HK-2 (cell line): ENCODE results near the gene MSANTD1.

ENCODE experiments used
- DNase-seq: peaks from one replicate; pipeline ENCODE4 v3.0.0-alpha.2; 2018; ENCODE audit not compliant: unreplicated experiment

MSANTD1 gene

GRCh38 chr4:3233391-3234071, 15.4 kb upstream of the MSANTD1 start:
- no peak for DNase-seq

DNA sequence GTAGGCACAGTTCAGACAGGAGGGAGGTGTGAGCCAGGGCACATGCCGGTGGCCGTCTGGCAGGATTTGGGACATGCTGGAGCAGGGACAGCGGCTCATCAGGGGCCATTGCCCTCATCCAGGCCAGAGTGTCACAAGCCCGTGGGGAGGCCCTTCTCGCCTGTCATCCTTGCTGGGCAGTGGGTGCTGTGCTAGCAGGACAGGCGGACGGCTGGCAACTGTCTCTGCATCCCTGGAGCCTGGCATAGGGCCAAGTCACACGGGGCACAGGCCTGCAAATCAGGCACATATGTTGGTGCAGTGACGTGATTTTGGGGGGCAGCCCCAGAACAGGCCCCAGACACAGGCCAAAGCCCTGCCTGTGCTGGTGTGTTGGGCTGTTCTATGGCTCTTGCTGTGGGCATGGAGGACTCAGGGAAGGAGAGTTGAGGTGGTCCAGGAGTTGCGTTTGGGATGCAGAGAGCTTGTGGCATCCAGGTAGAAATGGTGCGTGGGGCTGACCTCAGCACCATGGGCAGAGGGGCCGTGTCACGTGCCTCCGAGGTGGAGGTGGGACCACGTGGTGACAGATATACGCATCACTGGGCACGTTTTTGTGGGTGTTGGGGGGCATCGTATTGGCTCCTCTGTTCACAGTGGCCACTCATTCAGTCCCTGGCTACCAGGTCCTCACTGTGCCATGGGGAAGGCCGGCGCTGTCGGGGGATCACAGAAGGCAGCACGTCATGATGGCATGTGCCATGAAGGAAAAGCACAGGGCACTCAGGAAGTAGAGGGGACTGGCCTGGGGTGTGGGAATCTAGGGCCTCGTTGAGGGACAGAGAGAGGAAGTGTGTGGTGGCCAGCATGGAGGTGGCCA, 14.6 kb upstream of the MSANTD1 start:
- no peak for DNase-seq

DNA sequence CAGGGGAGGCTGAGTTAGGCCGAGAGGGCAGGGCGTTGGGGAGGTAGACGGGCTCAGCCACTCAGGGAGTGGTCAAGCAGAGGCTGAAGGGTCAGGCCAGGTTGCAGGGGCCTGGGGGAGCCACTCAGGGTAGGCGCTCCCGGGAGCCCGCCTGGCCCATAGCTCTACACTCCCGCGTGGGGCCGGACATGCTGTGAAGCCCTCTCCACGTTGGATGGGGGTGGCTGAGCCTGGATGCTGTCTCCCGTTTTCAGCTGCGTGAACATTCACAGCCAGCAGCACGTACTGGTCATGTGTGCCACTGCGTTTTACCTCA, 14.0 kb upstream of the MSANTD1 start:
- no peak for DNase-seq

- DNase-seq: no peak
Observed at GRCh38 chr4:3235581-3235980, 13.4 kb upstream of the MSANTD1 start.

DNA sequence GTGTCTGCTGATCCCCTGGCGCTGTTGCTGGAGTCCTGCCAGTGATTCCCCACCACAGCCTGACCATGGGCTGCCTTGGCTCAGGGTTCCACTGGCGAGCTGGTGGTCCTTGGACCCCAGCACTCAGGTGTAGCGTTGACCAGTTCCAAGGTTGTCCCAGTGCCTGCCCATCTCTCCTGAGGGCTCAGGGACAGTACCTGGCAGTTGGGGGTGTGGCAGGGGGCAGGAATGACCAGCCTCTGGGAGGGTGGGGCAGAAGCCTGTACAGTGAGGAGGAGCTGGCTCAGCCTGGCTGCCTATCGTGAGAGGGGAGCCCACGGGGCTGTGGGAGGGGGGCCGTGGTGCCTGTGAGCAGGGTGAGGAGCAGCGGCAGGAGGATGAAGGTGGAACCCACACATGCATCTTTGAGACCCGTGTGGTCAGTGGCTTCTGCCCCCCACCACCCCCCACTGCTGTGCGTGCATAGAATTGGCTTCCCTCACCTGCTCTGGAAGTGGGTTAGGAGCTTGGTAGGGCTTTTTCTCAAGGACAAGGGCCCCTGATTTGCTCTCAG, 12.6 kb upstream of the MSANTD1 start:
- DNase-seq: no peak

GRCh38 chr4:3237266-3237665, 11.7 kb upstream of the MSANTD1 start:
- no peak for DNase-seq

GRCh38 chr4:3237712-3238560, 11.0 kb upstream of the MSANTD1 start:
- no peak for DNase-seq

DNA sequence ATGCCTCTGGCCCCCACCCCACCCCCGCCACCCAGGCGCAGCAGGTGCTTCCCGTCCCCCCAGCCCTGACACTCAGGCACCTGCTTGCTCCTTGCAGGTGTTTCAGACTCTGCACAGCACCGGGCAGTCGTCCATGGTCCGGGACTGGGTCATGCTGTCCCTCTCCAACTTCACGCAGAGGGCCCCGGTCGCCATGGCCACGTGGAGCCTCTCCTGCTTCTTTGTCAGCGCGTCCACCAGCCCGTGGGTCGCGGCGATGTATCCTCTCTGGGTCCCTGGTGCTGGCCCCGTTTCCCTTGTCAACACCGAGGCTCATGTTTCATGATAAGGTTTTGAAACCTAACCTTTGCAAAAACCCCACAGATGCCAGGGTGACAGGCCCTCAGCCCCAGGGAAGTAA, 10.2 kb upstream of the MSANTD1 start:
- DNase-seq: no peak

DNA sequence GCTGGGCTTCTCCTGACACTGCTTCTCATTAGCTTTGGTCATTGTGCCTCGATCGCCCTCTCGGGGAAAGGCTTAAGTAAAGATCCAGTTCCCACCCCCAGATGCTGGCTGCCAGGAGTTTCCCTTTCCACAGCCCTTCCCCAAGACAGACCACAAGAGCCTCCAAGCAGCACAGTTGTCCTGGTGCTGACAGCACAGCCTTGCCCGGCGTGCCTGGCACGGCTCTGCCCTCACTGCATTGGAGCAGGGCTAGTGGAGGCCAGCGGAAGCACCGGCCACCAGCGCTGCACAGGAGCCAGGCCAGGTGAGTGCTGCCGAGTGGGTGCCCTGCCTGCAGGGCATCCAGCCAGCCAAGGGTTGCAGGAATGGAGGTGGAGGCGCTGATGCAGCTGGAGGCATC, 9.7 kb upstream of the MSANTD1 start:
- DNase-seq: no peak

DNA sequence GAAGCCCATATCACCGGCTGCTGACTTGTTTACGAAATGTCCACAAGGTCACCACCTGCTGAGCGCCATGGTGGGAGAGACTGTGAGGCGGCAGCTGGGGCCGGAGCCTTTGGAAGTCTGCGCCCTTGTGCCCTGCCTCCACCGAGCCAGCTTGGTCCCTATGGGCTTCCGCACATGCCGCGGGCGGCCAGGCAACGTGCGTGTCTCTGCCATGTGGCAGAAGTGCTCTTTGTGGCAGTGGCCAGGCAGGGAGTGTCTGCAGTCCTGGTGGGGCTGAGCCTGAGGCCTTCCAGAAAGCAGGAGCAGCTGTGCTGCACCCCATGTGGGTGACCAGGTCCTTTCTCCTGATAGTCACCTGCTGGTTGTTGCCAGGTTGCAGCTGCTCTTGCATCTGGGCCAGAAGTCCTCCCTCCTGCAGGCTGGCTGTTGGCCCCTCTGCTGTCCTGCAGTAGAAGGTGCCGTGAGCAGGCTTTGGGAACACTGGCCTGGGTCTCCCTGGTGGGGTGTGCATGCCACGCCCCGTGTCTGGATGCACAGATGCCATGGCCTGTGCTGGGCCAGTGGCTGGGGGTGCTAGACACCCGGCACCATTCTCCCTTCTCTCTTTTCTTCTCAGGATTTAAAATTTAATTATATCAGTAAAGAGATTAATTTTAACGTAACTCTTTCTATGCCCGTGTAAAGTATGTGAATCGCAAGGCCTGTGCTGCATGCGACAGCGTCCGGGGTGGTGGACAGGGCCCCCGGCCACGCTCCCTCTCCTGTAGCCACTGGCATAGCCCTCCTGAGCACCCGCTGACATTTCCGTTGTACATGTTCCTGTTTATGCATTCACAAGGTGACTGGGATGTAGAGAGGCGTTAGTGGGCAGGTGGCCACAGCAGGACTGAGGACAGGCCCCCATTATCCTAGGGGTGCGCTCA, 8.7 kb upstream of the MSANTD1 start:
- DNase-seq: no peak

DNA sequence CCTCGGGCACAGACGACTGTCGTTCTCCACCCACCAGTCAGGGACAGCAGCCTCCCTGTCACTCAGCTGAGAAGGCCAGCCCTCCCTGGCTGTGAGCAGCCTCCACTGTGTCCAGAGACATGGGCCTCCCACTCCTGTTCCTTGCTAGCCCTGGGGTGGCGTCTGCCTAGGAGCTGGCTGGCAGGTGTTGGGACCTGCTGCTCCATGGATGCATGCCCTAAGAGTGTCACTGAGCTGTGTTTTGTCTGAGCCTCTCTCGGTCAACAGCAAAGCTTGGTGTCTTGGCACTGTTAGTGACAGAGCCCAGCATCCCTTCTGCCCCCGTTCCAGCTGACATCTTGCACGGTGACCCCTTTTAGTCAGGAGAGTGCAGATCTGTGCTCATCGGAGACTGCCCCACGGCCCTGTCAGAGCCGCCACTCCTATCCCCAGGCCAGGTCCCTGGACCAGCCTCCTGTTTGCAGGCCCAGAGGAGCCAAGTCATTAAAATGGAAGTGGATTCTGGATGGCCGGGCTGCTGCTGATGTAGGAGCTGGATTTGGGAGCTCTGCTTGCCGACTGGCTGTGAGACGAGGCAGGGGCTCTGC, 7.9 kb upstream of the MSANTD1 start:
- DNase-seq: no peak

- no peak for DNase-seq
Observed at GRCh38 chr4:3241898-3242524, 6.9 kb upstream of the MSANTD1 start.

- DNase-seq: no peak
Observed at GRCh38 chr4:3243136-3243780, 5.7 kb upstream of the MSANTD1 start.

DNA sequence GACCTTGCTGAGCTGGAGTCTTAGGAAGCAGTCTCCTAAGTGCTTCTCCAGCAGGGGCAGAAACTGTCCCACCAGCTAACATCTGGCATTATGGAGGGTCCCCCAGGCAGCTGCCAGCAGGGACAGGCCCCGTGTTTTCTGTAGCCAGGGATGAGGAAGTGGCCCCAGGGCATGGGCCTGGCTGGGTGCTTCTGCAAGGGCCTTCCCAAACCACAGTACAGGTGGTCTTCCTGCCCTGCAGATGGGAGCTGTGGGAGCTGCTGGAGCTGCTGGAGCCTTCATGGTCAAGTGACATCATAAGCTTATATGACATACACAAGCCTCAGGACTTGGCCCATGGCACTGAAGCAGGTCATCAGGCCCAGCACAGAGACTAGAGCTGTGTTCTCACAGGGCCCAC, 5.0 kb upstream of the MSANTD1 start:
- no peak for DNase-seq

- no peak for DNase-seq
Observed at GRCh38 chr4:3244747-3245146, 4.2 kb upstream of the MSANTD1 start.

DNA sequence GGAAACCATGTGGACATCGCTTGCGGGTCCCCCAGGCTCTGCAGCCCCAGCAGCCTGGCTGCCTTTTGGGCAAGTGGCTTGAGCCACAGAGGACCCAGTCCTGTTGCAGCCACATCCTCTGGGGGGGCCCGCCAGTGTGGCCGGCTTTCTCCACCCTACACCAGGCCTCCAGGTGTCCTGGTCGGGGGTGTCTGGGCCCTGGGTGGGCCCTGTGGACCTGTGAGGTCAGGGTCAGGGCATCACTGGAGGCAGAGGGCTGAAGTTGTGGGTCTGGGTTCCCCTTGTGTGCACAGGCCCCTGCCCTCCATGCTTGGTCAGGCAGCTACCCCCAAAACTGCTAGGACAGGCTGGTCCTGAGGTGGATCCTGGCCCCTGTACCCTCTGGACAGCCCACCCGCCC, 3.3 kb upstream of the MSANTD1 start:
- no peak for DNase-seq

DNA sequence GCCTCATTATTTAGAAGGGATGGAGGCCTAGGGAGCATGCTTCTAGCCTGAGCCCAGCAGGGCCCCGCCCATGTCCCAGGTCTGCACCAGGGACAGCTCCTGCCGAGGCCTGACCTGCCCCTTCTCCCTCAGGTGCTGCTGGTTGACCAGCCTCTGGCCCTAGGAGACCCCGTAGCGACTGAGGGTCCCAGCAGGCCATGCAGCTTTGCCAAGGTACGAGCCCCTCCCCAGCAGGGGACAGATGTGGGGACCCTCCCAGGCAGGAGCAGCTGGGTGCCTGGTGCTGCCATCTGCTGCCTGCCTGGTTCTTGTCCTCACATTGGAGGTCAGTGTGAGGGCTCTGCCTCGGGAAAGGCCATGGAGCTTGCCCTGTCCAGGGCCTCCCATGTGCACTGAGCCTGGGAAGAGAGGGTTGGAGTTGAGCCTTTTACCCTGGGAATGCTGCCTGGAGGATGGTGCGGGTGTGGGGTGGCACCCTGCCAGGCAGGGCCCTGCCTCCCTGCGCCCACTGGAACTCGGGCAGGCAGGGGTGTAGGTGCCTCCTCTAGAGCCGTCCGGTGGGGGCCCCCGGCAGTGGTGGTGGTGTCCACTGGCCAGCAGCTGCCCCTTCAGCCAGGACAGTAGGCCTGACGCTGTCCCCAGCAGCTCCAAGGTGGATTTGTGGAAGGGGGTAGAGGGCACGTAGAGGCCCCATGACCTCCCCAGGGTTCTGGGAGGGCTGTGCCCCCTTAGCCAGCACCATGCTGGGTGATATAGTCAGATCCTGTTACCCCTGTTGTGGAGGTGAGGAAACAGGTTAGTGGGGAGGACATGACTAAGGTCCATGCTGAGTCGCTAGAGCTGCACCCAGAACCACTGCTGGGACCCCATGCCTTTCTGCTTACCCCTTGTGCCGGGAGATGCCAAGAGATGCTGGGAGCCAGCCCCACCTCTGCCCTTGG, 2.2 kb upstream of the MSANTD1 start:
- no peak for DNase-seq

GRCh38 chr4:3247399-3248177, 1.4 kb upstream of the MSANTD1 start:
- no peak for DNase-seq
